Measurements from ENCODE around the gene SRC. TPM values are rescaled to one million over a fixed set of nuclear protein-coding genes. Genes with fewer than 3 reads are reported as not detected.

SRC gene
- total RNA-seq, 2 donors from 2014 or later = 25.9 to 35.3 TPM

GRCh38 chr20:37299718-37300528 lies 46.0 kb upstream of the SRC start:
- ATAC-seq = no peak
- intact Hi-C loops (cut with DNase I) = no loop called here
- 79 to 87% methylated on average over 6 of the region's 6 CpGs for WGBS, 2 donors

GRCh38 chr20:37301120-37301519 lies 44.8 kb upstream of the SRC start:
- Histone ChIP-seq H3K27me3 (no peaks in the 10 kb centered on the region), H3K9me3 (no peaks in the 10 kb centered on the region), H3K27ac (no peak overlapping the region), H3K36me3 (replicated peaks in 1 of 2; ENCODE audit: insufficient read depth in 1 of 2, low read depth in 2 of 2) (peaks cover 0 to 7% of the 10 kb centered on the region in 2 donors), H3K4me3 (no peak overlapping the region), H3K4me1 (peaks cover 54% of the 10 kb centered on the region)
- WGBS, 2 donors = 97 to 99% methylated on average over 9 of the region's 9 CpGs
- DNase-seq (no peak), ATAC-seq (no peak)
- intact Hi-C loops (cut with DNase I) = no loop called here
- TF ChIP-seq POLR2A (IDR thresholded peaks at IDR 0.05) (no peak), CTCF (IDR thresholded peaks at IDR 0.05) (no peak)

More at GRCh38 chr20:37299718-37300528, 46.0 kb upstream of the SRC start:
- DNase-seq = peak in 1 of 4 donors; percentile 21
- no peaks in the 10 kb centered on the region for H3K27me3 ChIP-seq
- TF ChIP-seq CTCF (IDR thresholded peaks at IDR 0.05) = no peak
- no peak for TF ChIP-seq POLR2A (IDR thresholded peaks at IDR 0.05)
- H3K36me3 ChIP-seq (replicated peaks in 1 of 2; ENCODE audit: insufficient read depth in 1 of 2, low read depth in 2 of 2) = peaks cover 0 to 7% of the 10 kb centered on the region in 2 donors
- H3K27ac ChIP-seq = no peak overlapping the region
- no peaks in the 10 kb centered on the region for H3K9me3 ChIP-seq
- H3K4me1 ChIP-seq = peaks cover 62% of the 10 kb centered on the region
- H3K4me3 ChIP-seq = no peak overlapping the region

GRCh38 chr20:37301558-37301957 lies 44.4 kb upstream of the SRC start:
- TF ChIP-seq CTCF (IDR thresholded peaks at IDR 0.05) (no peak), POLR2A (IDR thresholded peaks at IDR 0.05) (no peak)
- no peak overlapping the region for H3K27ac ChIP-seq
- intact Hi-C loops (cut with DNase I) = no loop called here

GRCh38 chr20:37302981-37303380 lies 43.0 kb upstream of the SRC start:
- Histone ChIP-seq H3K36me3 (replicated peaks in 1 of 2; ENCODE audit: insufficient read depth in 1 of 2, low read depth in 2 of 2) (peaks cover 0 to 7% of the 10 kb centered on the region in 2 donors), H3K27ac (peak overlapping the region in 3 of 4 donors; percentile 15 to 65 (median 62)), H3K27me3 (no peaks in the 10 kb centered on the region), H3K4me1 (peaks cover 42% of the 10 kb centered on the region), H3K9me3 (no peaks in the 10 kb centered on the region), H3K4me3 (no peak overlapping the region)
- no peak for TF ChIP-seq CTCF (IDR thresholded peaks at IDR 0.05)
- DNase-seq (no peak), ATAC-seq (no peak)
- WGBS, 2 donors = 69 to 80% methylated on average over 2 of the region's 2 CpGs
- intact Hi-C loops (cut with DNase I) = no loop called here

More at GRCh38 chr20:37301558-37301957, 44.4 kb upstream of the SRC start:
- 94 to 100% methylated on average over 3 of the region's 3 CpGs for WGBS, 2 donors
- H3K36me3 ChIP-seq (replicated peaks in 1 of 2; ENCODE audit: insufficient read depth in 1 of 2, low read depth in 2 of 2) = peaks cover 0 to 7% of the 10 kb centered on the region in 2 donors
- no peak overlapping the region for H3K4me3 ChIP-seq
- no peak for DNase-seq
- ATAC-seq = no peak
- H3K27me3 ChIP-seq = no peaks in the 10 kb centered on the region
- H3K4me1 ChIP-seq = peaks cover 51% of the 10 kb centered on the region
- no peaks in the 10 kb centered on the region for H3K9me3 ChIP-seq

All from body of pancreas (tissue), 4 donors.